ENCODE results near the gene SH3YL1.

- TF ChIP-seq CTCF (IDR thresholded peaks at IDR 0.05; ENCODE audit: low read depth, low read length, poor library complexity, severe bottlenecking): no peak
- TF ChIP-seq EZH2phosphoT487 (IDR thresholded peaks at IDR 0.05; ENCODE audit: borderline replicate concordance, low read length): no peak
Observed at GRCh38 chr2:249538-250042, 14.2 kb downstream of the SH3YL1 start.
